Nephron (organoid): ENCODE results near the gene CHRNA3.

Experiments used
- H3K27ac Mint-ChIP-seq, 3 experiments: 2 replicates each; pipeline ENCODE4 v1.8.0; 2020; ENCODE audit warnings: mixed read lengths in 3 of 3, mild to moderate bottlenecking in 2 of 3, moderate library complexity in 1 of 3
- H3K27me3 Mint-ChIP-seq: 2 replicates; pipeline ENCODE4 v1.8.0; 2021; ENCODE audit warnings: low read depth, mild to moderate bottlenecking, moderate library complexity, mixed read lengths
- H3K36me3 Mint-ChIP-seq: 2 replicates; pipeline ENCODE4 v1.8.0; 2020; ENCODE audit warnings: low read depth, mixed read lengths
- H3K4me1 Mint-ChIP-seq: 2 replicates; pipeline ENCODE4 v1.8.0; 2020; ENCODE audit warnings: mixed read lengths
- H3K4me3 Mint-ChIP-seq, 3 experiments: 2 replicates each; pipeline ENCODE4 v1.8.0; 2020; ENCODE audit warnings: mild to moderate bottlenecking in 3 of 3, mixed read lengths in 3 of 3, moderate library complexity in 2 of 3
- H3K9me3 Mint-ChIP-seq: 2 replicates; pipeline ENCODE4 v1.8.0; 2020; ENCODE audit warnings: mixed read lengths
- CTCF ChIP-seq, 3 experiments: fragments of 200-600 bp; sonication (generic); IDR thresholded peaks; one replicate each; pipeline ENCODE4 v1.5.0; 2021; ENCODE audit warnings: antibody characterized with exemption in 3 of 3; ENCODE audit not compliant: unreplicated experiment in 3 of 3

CHRNA3 gene

GRCh38 chr15:78605680-78606079 lies 15.1 kb downstream of the CHRNA3 start:
- no peak overlapping the region for H3K4me3 Mint-ChIP-seq
- no peak for TF ChIP-seq CTCF (IDR thresholded peaks at IDR 0.05; ENCODE audit: unreplicated experiment in 3 of 3)
- peaks cover 15% of the 10 kb centered on the region for H3K9me3 Mint-ChIP-seq
- H3K4me1 Mint-ChIP-seq: no peaks in the 10 kb centered on the region
- peaks cover 7% of the 10 kb centered on the region for H3K36me3 Mint-ChIP-seq
- H3K27me3 Mint-ChIP-seq: peaks cover 21% of the 10 kb centered on the region
- H3K27ac Mint-ChIP-seq: no peak overlapping the region

- TF ChIP-seq CTCF (IDR thresholded peaks at IDR 0.05; ENCODE audit: unreplicated experiment in 3 of 3): no peak
- Mint-ChIP-seq H3K4me1 (no peaks in the 10 kb centered on the region), H3K36me3 (peaks cover 7% of the 10 kb centered on the region), H3K4me3 (no peak overlapping the region), H3K9me3 (peaks cover 14% of the 10 kb centered on the region), H3K27ac (no peak overlapping the region), H3K27me3 (peaks cover 19% of the 10 kb centered on the region)
These were observed 15.6 kb downstream of the CHRNA3 start for GRCh38 chr15:78605201-78605600.

GRCh38 chr15:78604420-78604819 lies 16.4 kb downstream of the CHRNA3 start:
- no peak overlapping the region for H3K27ac Mint-ChIP-seq
- peaks cover 7% of the 10 kb centered on the region for H3K36me3 Mint-ChIP-seq
- H3K4me1 Mint-ChIP-seq: no peaks in the 10 kb centered on the region
- TF ChIP-seq CTCF (IDR thresholded peaks at IDR 0.05; ENCODE audit: unreplicated experiment in 3 of 3): no peak
- peaks cover 8% of the 10 kb centered on the region for H3K9me3 Mint-ChIP-seq
- no peak overlapping the region for H3K4me3 Mint-ChIP-seq
- peaks cover 17% of the 10 kb centered on the region for H3K27me3 Mint-ChIP-seq

GRCh38 chr15:78603467-78603866 lies 17.3 kb downstream of the CHRNA3 start:
- Mint-ChIP-seq H3K4me3 (no peak overlapping the region), H3K4me1 (no peaks in the 10 kb centered on the region), H3K27me3 (peaks cover 17% of the 10 kb centered on the region), H3K36me3 (peaks cover 7% of the 10 kb centered on the region), H3K9me3 (peaks cover 7% of the 10 kb centered on the region), H3K27ac (no peak overlapping the region)
- no peak for TF ChIP-seq CTCF (IDR thresholded peaks at IDR 0.05; ENCODE audit: unreplicated experiment in 3 of 3)

- Mint-ChIP-seq H3K4me3 (no peak overlapping the region), H3K9me3 (no peaks in the 10 kb centered on the region), H3K36me3 (peaks cover 7% of the 10 kb centered on the region), H3K27ac (no peak overlapping the region), H3K4me1 (no peaks in the 10 kb centered on the region), H3K27me3 (peaks cover under 1% of the 10 kb centered on the region)
- no peak for TF ChIP-seq CTCF (IDR thresholded peaks at IDR 0.05; ENCODE audit: unreplicated experiment in 3 of 3)
These were observed 21.6 kb downstream of the CHRNA3 start for GRCh38 chr15:78599189-78599588.

- Mint-ChIP-seq H3K27me3 (no peaks in the 10 kb centered on the region), H3K4me3 (no peak overlapping the region), H3K36me3 (peaks cover 7% of the 10 kb centered on the region), H3K9me3 (no peaks in the 10 kb centered on the region), H3K27ac (no peak overlapping the region), H3K4me1 (no peaks in the 10 kb centered on the region)
- TF ChIP-seq CTCF (IDR thresholded peaks at IDR 0.05; ENCODE audit: unreplicated experiment in 3 of 3): no peak
These were observed 22.4 kb downstream of the CHRNA3 start for GRCh38 chr15:78598348-78598747.
